Endothelial cell of hepatic sinusoid (primary cell): ENCODE measurements around the gene HOXA6.

ENCODE experiments used
- in situ Hi-C: cut with HindIII; loops from 2 replicates; pipeline ENCODE4 v1.10.0; 2017; ENCODE audit warnings: low sequenced_read_pairs

Gene HOXA6

DNA sequence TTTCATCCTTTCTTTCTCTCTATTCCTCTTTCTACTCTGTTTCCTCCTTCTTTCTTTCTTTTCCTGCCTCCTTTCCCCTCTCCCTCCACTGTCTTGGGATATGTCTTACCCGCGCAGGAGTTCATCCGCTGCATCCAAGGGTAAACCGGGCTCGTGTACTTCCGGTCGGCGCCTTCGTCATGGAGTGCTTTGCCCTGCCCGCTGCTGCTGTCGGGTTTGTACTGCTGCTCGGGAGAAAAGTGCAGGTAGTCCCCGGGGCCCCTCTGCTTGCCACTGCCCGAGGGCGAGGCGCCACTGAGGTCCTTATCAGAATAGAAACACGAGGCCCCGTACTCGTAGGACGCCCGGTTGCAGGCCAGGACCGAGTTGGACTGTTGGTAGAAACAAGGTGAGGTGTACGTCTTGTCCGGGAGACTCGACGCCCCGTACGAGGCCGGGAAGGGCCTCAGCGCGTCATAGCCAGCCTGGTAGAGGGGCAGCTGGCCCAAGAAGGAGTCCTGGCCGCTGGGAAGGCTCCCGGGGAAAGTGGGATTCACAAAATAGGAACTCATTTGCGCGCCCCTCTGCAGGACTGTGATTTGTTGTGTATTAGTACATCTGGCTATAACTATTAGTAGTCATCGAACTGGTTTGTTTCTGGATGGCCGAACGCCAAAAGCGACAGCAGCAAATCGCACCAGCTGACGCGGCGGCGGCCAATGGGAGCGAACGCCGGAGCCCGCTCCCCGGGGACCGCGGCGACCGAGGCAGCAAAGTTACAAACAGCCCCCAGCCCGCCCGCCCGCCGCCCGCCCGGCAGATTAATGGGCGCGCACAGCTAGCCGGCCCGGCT, at the start of gene HOXA6:
HOXA6 (minus strand) TSS at position 576 of the 832 bp plus-strand sequence; CDS start at position 551, 25 bp downstream.
- in situ Hi-C loops = no loop called here

- in situ Hi-C loops = no loop called here
These were observed 48.8 kb upstream of the HOXA6 start for GRCh38 chr7:27196287-27196767.

- in situ Hi-C loops = no loop called here
These were observed 47.3 kb upstream of the HOXA6 start for GRCh38 chr7:27194686-27195379.

DNA sequence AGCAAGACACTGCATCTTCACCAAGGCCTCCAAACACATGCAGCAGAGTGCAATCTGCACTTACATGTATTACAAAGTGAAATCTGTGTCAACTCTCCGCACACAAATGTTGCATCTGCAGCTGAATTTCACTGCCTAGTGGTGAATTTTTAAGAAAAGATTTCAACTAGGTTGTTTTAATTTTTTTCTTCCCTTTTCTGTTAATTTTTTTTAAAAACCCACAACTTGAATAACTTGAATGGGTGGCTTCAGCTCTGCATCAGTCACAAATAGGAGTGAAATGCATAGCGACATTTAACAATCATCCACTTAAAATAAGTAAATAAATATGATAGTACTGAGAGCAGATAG, 46.4 kb upstream of the HOXA6 start:
- in situ Hi-C loops = no loop called here

DNA sequence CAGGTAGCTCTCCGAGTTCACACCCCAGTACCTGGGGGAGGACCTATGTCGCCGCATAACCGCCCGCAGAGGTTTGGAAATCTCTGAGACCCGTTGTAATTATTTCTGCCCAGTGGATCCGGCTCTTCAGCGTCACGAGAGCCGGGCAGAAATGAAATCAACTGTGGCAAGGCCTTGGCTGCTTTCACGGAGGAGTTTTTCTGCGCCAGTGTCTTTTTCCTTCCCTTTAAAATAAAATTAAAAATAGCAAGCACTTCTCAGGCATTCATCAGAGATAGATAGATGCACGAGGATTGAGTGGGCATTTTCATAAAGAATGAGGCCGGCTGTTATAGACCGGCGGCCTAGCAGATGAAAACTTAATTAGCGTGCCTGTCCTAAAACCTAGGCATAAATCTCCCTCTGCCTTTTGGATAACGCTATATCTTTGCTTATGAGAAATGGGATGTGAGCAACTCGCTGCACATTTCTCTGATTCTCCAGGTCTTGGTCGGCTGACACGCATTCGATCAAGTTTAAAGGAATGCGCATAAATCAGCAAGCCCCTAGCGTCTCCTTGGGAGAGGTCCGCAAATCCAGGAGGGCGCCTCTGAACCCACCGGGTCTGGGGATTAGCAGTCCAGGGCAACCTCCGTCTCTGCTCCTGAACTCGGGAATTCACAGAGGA, 45.9 kb upstream of the HOXA6 start:
- in situ Hi-C loops = no loop called here

GRCh38 chr7:27192546-27193334, 45.2 kb upstream of the HOXA6 start:
- in situ Hi-C loops = no loop called here

DNA sequence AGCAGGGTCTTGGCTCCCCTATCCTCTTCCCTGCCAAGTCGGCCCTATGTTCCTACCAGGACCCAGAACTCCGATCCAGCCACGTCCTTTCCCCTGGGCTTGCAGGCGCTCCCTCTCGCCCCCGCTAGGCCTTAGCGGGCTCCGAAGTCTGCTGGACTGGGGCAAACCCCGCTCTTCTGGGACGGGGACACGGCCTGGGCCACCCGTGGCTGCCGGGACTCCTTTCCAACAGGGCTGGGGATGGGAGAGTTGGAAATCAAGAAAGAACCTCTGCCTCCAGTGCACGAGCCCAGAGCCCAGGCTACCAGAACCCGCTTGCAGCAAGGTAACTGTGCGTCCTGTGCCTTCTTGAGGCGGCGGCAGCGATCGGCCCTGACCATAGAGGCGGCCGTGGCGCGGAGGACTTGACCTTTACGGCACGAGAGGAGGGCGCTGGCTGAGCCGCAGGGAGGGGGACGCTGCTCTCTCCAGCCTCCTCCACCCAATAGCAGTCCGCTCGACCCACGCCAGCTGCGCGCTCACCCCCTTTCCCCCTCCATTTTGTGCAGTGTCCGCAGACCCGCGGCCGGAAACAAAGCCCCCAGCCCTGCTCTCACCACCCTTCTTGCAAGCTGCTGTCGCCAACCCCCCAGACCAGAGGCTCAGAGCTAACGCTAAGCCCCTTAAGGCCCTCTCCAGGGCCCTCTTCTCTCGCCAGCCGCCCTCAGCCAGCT, 44.4 kb upstream of the HOXA6 start:
- in situ Hi-C loops = no loop called here

DNA sequence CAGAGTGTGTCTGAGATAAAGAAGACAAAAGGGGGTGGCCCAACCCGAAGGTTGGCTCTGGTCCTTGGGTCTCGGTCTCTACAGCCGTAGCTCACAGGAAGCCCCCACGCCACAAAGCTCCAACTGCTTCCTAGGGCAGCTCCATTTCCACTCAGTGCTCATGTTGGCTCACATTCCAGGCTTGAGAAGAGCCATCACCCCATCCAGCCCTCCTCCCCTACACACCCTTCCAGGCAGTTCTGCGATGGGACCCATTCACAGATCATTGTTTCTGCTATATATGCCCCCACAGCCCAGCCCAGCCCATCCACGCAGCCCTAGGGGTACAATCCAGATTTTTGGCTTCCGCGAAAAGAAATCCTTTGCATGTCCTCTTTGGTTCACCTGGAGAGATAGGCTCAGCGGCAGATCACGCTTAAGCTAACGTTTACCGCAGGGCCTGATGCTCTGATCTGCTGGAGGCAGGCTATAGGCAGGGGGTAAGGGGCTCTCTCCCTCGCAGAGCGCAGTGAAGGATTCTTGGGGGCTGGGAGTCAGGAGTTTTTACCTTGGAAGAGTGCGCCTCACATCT, 43.7 kb upstream of the HOXA6 start:
- in situ Hi-C loops = no loop called here

- in situ Hi-C loops = no loop called here
These were observed 42.6 kb upstream of the HOXA6 start for GRCh38 chr7:27189997-27190748.

GRCh38 chr7:27189295-27189996, 41.9 kb upstream of the HOXA6 start:
- in situ Hi-C loops = no loop called here

DNA sequence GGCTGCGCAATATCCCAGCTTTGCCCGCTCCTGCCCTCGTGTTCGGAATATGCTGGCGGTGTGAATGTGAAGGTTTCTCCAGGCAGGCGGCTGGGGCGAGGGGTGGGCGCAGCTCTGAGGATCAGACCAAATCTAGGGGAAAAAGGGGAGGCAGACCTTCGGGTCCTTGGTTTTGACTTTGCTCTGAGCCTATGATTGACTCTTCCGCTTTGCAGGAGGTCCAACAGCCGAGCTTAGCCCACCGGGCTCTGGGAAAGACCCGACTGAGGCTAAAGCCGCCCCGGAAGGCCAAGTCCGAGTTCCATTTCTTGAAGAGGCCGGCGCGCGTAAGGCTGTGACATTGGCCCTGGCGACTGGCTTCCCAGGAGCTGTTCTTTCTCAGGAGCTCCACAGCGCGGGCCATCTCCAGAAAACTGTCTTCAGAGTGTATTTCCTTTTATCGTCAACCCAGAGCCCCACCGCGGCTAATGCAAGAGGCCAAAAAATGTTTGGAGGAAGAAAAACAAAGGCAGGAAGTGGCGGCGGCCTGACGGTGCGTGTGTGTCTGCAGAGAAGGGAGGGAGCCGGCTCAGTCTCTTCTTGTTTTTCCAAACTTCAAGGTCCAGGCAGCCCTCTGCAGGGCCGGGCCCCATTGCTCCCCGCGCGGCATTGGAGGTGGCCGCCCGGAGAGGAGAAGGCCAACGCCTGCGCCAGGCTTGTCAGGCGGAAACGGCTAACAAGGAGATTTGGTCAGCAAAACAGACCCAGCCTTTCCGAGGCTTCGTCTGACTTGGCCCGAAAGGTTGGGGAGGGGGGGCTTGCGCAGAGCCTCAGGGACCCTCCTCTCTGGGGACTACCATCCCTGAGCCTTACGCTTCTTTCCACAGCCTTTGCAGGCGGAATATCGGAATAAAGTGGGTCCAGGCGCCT, 41.1 kb upstream of the HOXA6 start:
- in situ Hi-C loops = no loop called here

GRCh38 chr7:27187475-27188385, 40.2 kb upstream of the HOXA6 start:
- in situ Hi-C loops = no loop called here

GRCh38 chr7:27186668-27187474, 39.3 kb upstream of the HOXA6 start:
- in situ Hi-C loops = no loop called here

DNA sequence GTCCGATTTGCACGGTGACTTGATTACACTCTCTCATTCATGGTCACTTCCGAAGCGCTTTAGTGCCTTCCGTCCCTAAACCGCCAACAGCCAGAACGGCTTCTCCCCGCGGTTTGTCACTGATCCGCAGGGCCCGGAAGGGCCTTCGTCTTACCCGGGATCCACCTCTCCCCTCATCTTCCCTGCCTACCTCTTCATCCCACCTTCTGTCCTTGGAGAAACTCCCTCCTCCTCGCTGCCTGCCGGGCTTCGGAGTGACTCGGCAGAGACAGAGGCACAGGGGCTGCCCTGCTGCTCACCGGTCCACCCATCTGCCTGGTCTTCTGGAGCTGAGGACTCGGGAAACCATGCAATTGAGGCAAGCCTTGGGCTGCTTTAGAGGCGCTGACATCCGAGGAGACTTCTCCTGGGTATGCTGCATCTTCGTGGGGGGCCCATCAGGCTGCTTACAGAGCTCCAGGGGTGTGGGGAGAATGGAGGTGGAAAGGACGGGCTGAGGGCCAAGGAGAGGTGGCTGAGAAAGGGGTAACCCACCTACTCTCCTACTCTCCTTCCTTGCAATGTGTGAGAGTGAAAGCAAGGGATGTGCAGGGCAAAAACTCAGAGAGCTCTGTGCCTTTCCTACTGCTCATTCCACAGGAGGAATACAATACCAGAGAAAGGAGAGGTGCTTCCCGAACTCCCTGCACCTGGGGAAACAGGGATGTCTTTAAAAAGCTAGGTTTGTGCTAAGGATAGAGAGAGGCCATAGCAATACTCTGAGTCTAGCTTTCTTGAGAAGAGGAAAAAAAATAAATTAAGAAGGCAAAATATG, 38.5 kb upstream of the HOXA6 start:
- in situ Hi-C loops = no loop called here
